Bronchial epithelial cell (primary cell): ENCODE results near the gene ZNF568. TPM values are rescaled to one million over a fixed set of nuclear protein-coding genes. Genes with fewer than 3 reads are reported as not detected.

Experiments
- DNase-seq: peaks from one replicate; pipeline ENCODE4 v3.0.0-alpha.2; 2010; ENCODE audit warnings: low read depth
- FAIRE-seq: peaks from 2 replicates; lab custom pipeline; 2011; peaks lifted over from hg19 to GRCh38; lab: Jason Lieb, UNC
- H3K27me3 ChIP-seq: 2 replicates; pipeline ENCODE4 v1.5.1; 2011; ENCODE audit warnings: low read length; ENCODE audit not compliant: control insufficient read depth, insufficient read depth
- H3K36me3 ChIP-seq: 2 replicates; pipeline ENCODE4 v1.5.1; 2011; ENCODE audit warnings: low read length; ENCODE audit not compliant: control insufficient read depth, insufficient read depth
- H3K4me3 ChIP-seq: 2 replicates; pipeline ENCODE4 v1.5.1; 2011; ENCODE audit warnings: mild to moderate bottlenecking, low read depth, low read length, control low read depth
- CTCF ChIP-seq: IDR thresholded peaks from 2 replicates; pipeline ENCODE4 v1.5.1; 2011; ENCODE audit warnings: mild to moderate bottlenecking, moderate library complexity, low read length, control low read depth, inconsistent platforms; ENCODE audit not compliant: insufficient read depth, severe bottlenecking
- total RNA-seq: library from RNA; depleted of rRNA; stranded (reverse); fragments of >200 nt; gene quantifications from 2 replicates; pipeline ENCODE4 v1.2.1, GENCODE V29; 2014

Gene ZNF568
- 9.5 and 10.8 TPM in 2 replicates for total RNA-seq

GRCh38 chr19:36915992-36916830, at the start of gene ZNF568, which contains the start of gene ZNF829:
TSS of gene ZNF568 (plus strand) at chr19:36916332. CDS start at chr19:36922771, 6,439 bp downstream.
TSS of gene ZNF829 (minus strand) at chr19:36916291. CDS start at chr19:36915167, 1,124 bp downstream.
- peak; percentile 68 for DNase-seq
- no peak for FAIRE-seq
- no peaks in the 10 kb centered on the region for H3K27me3 ChIP-seq
- peak within 1 kb of the TSS; percentile 65 for H3K4me3 ChIP-seq
- H3K36me3 ChIP-seq, result no peaks in the 10 kb centered on the region
- peak; percentile 82 for TF ChIP-seq CTCF

GRCh38 chr19:36876993-36877938, 38.9 kb upstream of the ZNF568 start:
- peak; percentile 0 for DNase-seq
- H3K27me3 ChIP-seq, result no peaks in the 10 kb centered on the region
- no peak for TF ChIP-seq CTCF
- no peak overlapping the region for H3K4me3 ChIP-seq
- H3K36me3 ChIP-seq, result peaks cover 1% of the 10 kb centered on the region
- FAIRE-seq, result peak; percentile 60

GRCh38 chr19:36891768-36892357, 24.3 kb upstream of the ZNF568 start:
- TF ChIP-seq CTCF, result no peak
- H3K27me3 ChIP-seq, result no peaks in the 10 kb centered on the region
- DNase-seq (no peak), FAIRE-seq (no peak)
- H3K36me3 ChIP-seq, result peaks cover 3% of the 10 kb centered on the region
- H3K4me3 ChIP-seq, result no peak overlapping the region

- Histone ChIP-seq H3K4me3 (no peak overlapping the region), H3K27me3 (no peaks in the 10 kb centered on the region), H3K36me3 (peaks cover 3% of the 10 kb centered on the region)
- FAIRE-seq, result no peak
- TF ChIP-seq CTCF, result no peak
- DNase-seq, result no peak
Observed at GRCh38 chr19:36894849-36895383, 21.2 kb upstream of the ZNF568 start.

- DNase-seq (no peak), FAIRE-seq (no peak)
- Histone ChIP-seq H3K36me3 (no peaks in the 10 kb centered on the region), H3K27me3 (no peaks in the 10 kb centered on the region), H3K4me3 (no peak overlapping the region)
- TF ChIP-seq CTCF, result no peak
Observed at GRCh38 chr19:36898422-36898821, 17.7 kb upstream of the ZNF568 start.
